Uterus (tissue), 2 donors: Measurements from ENCODE around the gene ZNF610.

ENCODE experiments used
- POLR2A ChIP-seq, 2 donors: fragments of 450-650 bp; IDR thresholded peaks; one replicate each; pipeline ENCODE4 v1.6.1; 2016; ENCODE audit warnings: antibody characterized with exemption in 2 of 2, mild to moderate bottlenecking in 1 of 2, moderate library complexity in 1 of 2
- TF ChIP-seq, protein P1 (sequence below), 4 experiments: fragments of 200-600 bp in 2 of 4; fragments of 450-650 bp in 2 of 4; sonication (generic) in 2 of 4; IDR thresholded peaks; one replicate each; pipeline ENCODE4 v1.5.1; 2016 to 2019; ENCODE audit warnings: antibody characterized with exemption in 4 of 4, mild to moderate bottlenecking in 2 of 4, moderate library complexity in 1 of 4

DNA sequence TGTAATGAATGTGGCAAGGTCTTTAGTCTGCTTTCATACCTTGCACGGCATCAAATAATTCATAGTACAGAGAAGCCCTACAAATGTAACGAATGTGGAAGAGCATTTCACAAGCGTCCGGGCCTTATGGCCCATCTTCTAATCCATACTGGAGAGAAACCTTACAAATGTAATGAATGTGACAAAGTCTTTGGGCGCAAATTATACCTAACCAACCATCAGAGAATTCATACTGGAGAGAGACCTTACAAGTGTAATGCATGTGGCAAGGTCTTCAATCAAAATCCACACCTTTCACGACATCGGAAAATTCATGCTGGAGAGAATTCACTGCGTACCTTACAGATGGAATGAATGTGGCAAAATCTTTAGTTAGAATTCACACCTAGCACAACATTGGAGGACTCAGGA lies 30.4 kb downstream of the ZNF610 start:
- TF ChIP-seq, protein P1, sequence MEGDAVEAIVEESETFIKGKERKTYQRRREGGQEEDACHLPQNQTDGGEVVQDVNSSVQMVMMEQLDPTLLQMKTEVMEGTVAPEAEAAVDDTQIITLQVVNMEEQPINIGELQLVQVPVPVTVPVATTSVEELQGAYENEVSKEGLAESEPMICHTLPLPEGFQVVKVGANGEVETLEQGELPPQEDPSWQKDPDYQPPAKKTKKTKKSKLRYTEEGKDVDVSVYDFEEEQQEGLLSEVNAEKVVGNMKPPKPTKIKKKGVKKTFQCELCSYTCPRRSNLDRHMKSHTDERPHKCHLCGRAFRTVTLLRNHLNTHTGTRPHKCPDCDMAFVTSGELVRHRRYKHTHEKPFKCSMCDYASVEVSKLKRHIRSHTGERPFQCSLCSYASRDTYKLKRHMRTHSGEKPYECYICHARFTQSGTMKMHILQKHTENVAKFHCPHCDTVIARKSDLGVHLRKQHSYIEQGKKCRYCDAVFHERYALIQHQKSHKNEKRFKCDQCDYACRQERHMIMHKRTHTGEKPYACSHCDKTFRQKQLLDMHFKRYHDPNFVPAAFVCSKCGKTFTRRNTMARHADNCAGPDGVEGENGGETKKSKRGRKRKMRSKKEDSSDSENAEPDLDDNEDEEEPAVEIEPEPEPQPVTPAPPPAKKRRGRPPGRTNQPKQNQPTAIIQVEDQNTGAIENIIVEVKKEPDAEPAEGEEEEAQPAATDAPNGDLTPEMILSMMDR (IDR thresholded peaks at IDR 0.05), result no peak
- no peak for TF ChIP-seq POLR2A (IDR thresholded peaks at IDR 0.05)
